Esophagus muscularis mucosa (tissue), 3 donors: ENCODE data around the gene ZNF629.

Experiments
- POLR2AphosphoS5 ChIP-seq, 2 donors: sonication (generic); formaldehyde crosslinking; IDR thresholded peaks; one replicate each; pipeline ENCODE4 v1.6.1; 2017; ENCODE audit warnings: antibody characterized with exemption in 2 of 2
- TF ChIP-seq, protein P1 (sequence below), 3 experiments: fragments of 200-600 bp in 2 of 3; fragments of 450-650 bp in 1 of 3; sonication (generic) in 2 of 3; IDR thresholded peaks; one replicate each; pipeline ENCODE4 v1.5.1; 2017 to 2019; ENCODE audit warnings: antibody characterized with exemption in 3 of 3, mild to moderate bottlenecking in 2 of 3, moderate library complexity in 1 of 3

DNA sequence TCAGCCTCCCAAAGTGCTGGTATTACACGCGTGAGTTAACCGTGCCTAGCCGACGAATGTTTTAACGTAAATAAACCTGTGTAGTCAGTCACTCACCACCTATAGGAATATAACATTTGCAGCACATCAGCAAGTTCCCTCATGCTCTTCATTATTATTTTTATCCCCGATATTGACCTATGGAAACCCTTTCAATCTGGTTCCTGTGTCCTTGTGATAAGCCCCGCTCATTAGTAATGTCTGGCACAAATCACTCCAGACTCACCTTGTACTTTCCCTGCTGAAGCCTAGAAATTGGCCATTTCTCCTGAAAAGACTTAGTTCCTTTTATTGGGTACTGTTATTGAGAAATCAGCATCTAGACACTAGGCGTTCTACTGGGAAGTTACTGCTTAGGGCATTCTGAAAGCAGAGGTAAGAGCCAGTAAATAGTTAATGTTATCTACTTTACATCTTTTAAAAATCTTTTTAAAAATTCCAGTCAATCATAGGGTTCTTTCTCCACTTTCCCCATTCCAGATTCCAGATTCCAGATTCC lies 40.3 kb downstream of the ZNF629 start:
- TF ChIP-seq, protein P1, sequence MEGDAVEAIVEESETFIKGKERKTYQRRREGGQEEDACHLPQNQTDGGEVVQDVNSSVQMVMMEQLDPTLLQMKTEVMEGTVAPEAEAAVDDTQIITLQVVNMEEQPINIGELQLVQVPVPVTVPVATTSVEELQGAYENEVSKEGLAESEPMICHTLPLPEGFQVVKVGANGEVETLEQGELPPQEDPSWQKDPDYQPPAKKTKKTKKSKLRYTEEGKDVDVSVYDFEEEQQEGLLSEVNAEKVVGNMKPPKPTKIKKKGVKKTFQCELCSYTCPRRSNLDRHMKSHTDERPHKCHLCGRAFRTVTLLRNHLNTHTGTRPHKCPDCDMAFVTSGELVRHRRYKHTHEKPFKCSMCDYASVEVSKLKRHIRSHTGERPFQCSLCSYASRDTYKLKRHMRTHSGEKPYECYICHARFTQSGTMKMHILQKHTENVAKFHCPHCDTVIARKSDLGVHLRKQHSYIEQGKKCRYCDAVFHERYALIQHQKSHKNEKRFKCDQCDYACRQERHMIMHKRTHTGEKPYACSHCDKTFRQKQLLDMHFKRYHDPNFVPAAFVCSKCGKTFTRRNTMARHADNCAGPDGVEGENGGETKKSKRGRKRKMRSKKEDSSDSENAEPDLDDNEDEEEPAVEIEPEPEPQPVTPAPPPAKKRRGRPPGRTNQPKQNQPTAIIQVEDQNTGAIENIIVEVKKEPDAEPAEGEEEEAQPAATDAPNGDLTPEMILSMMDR (IDR thresholded peaks at IDR 0.05): no peak
- no peak for TF ChIP-seq POLR2AphosphoS5 (IDR thresholded peaks at IDR 0.05)
